ENCODE measurements around the gene ABCC11.
"Not testable (repeated sequence)": the region's sequence is repeated elsewhere in the genome, so short reads cannot be mapped to it uniquely, and the experiment has no call there.

ABCC11 gene

DNA sequence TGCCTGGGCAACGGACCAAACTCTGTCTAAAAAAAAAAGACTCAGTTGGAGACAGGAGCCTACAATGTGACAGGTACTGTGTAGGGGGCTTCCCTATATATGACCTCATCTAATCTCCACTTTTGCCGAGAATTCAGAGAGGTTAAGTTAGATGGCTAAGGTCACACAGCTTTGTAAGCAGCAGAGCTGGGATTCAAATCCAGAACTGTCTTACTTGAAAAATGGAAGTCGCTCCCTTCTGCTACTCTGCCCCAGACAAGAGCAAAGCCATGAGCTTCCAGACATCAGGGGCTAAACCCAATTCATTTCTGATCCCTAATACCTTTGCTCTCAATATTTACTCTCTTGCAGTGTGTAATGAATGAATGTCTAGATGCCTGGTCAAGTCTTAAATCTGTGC, 50.0 kb downstream of the ABCC11 start:
- Mint-ChIP-seq H3K4me3 (no peak overlapping the region), H3K27me3 (peaks cover 4% of the 10 kb centered on the region), H3K9me3 (no peaks in the 10 kb centered on the region), H3K36me3 (ENCODE audit: low read depth) (no peaks in the 10 kb centered on the region), H3K27ac (no peak overlapping the region), H3K4me1 (ENCODE audit: low read depth) (no peaks in the 10 kb centered on the region)

DNA sequence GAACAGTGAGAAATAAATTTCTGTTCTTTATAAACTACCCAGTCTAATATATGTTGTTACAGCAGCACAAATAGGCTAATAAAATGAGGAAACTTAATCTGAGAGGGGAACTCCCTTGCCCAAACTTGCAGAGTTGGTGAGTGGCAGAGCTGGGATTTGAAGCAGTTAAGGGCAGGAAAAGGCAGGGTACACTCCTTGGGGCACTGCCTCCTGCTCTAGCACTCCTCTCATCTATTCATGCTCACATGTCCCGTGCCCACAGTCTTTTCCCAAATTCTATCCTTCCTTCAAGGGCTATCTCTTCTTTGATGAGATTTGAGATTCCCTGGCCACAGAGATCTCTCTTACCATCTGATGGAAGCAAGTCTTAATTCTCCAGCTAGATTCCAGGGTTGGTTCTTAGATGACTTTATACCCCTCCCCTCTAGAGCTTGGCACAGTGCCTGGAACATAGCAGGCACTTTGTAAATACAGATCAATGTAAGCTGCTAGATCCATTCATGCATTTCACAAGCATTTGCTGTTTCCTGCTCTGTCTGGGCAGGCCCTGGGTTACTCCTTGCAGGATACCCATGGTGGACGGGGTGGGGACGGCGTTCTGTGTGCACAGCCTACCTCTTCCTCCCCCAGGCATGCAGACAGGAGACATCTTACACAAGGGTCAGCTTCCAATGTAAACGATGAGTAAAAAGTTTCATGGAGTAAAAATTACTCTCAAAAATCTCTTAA, 52.3 kb downstream of the ABCC11 start:
- Mint-ChIP-seq H3K4me3 (no peak overlapping the region), H3K36me3 (ENCODE audit: low read depth) (no peaks in the 10 kb centered on the region), H3K4me1 (ENCODE audit: low read depth) (no peaks in the 10 kb centered on the region), H3K9me3 (no peaks in the 10 kb centered on the region), H3K27me3 (peaks cover 6% of the 10 kb centered on the region), H3K27ac (no peak overlapping the region)

DNA sequence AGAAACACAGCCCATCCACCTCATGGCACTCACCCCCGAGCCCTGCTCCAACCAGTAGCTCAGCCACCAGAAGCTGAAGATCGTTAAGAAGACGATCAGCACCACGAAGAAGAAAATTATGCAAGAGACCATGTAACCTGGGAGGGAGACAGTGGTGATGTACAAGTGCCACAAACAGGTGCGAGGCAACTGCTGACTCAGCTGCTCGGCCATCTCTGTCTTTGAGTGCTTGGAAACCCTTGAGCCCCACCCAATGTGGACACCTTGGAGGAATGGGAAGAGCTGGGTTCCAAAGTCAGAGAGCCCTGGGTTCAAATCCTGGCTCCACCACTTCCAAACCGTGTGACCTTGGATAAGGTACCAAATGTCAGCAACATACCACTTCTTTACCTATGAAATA, 53.5 kb downstream of the ABCC11 start:
- Mint-ChIP-seq H3K36me3 (ENCODE audit: low read depth) (no peaks in the 10 kb centered on the region), H3K4me3 (no peak overlapping the region), H3K27me3 (peaks cover 8% of the 10 kb centered on the region), H3K27ac (no peak overlapping the region), H3K4me1 (ENCODE audit: low read depth) (no peaks in the 10 kb centered on the region), H3K9me3 (no peaks in the 10 kb centered on the region)

DNA sequence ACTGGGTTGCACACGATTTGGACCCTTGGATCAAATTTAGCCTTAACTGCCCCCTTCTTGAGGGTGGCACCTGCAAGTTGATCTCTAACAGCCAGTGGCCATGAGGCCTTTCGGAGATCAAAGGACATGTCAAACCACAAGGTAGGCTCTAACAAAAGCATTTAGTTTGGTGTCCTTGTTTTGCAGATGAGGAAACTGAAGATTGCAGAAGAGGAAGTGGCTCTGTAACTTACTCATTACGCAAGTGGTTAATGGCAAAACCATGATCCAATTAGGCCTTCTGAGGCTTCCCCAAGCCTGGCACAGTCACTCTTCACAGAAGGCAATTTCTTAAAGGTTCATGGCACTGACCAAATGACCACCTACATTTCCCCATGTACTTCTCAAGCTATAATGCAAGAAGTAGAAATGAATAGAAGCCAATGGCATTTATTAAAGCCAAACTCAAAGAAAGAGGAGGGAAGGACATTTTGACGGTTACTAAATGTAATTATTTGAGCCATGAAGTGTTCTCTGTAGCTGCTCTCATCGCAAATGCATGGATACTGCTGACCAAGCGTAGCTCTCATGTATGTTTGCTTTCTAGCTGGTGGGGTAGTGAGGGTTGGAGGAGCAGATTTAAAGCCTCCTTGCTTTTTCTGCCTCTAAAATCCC, 58.8 kb downstream of the ABCC11 start:
- Mint-ChIP-seq H3K27ac (no peak overlapping the region), H3K4me3 (no peak overlapping the region), H3K9me3 (no peaks in the 10 kb centered on the region), H3K4me1 (ENCODE audit: low read depth) (peaks cover 13% of the 10 kb centered on the region), H3K27me3 (peaks cover 6% of the 10 kb centered on the region), H3K36me3 (ENCODE audit: low read depth) (no peaks in the 10 kb centered on the region)

DNA sequence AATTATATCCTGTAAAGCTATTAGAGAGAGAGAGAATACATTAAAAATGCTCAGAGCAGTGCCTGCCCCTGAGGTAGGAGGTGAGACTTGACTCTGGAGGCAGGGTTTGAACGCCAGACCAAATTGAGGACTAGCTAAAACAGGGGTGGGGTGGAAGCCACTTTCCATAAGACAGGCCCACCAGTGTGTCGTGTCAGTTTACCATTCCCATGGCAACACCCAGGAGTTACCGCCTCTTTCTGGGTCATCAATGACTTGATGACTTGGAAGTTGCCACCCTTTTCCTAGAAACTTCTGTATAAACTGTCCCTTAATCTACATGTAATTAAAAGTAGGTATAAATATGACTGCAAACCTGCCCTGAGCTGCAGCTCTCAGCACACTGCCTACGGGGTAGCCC, 59.6 kb downstream of the ABCC11 start:
- H3K36me3 Mint-ChIP-seq (ENCODE audit: low read depth): no peaks in the 10 kb centered on the region
- peaks cover 13% of the 10 kb centered on the region for H3K4me1 Mint-ChIP-seq (ENCODE audit: low read depth)
- H3K4me3 Mint-ChIP-seq: no peak overlapping the region
- no peaks in the 10 kb centered on the region for H3K9me3 Mint-ChIP-seq
- H3K27ac Mint-ChIP-seq: no peak overlapping the region
- peaks cover 6% of the 10 kb centered on the region for H3K27me3 Mint-ChIP-seq

DNA sequence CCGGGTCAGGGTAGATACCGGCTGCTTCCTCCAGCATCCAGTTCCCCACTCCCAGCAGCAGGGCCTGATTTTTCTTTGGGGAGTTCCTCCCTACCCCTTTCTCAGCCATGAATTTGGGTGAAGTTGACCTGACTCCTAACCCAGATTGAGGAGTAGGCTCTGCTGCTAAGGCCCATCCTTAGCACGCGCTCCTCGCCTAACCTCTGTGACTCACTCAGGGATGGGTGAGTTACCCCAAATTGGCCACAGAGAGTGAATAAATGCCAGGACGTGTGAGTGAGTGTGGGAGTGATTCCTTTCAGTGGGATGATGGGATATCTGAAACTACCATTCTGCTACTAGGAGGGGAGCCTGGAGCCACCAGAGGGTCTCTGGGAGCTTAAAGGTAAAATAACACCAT, 62.7 kb downstream of the ABCC11 start:
- Mint-ChIP-seq H3K36me3 (ENCODE audit: low read depth) (no peaks in the 10 kb centered on the region), H3K27ac (no peak overlapping the region), H3K27me3 (peaks cover 6% of the 10 kb centered on the region), H3K4me3 (no peak overlapping the region), H3K9me3 (no peaks in the 10 kb centered on the region), H3K4me1 (ENCODE audit: low read depth) (peaks cover 13% of the 10 kb centered on the region)

DNA sequence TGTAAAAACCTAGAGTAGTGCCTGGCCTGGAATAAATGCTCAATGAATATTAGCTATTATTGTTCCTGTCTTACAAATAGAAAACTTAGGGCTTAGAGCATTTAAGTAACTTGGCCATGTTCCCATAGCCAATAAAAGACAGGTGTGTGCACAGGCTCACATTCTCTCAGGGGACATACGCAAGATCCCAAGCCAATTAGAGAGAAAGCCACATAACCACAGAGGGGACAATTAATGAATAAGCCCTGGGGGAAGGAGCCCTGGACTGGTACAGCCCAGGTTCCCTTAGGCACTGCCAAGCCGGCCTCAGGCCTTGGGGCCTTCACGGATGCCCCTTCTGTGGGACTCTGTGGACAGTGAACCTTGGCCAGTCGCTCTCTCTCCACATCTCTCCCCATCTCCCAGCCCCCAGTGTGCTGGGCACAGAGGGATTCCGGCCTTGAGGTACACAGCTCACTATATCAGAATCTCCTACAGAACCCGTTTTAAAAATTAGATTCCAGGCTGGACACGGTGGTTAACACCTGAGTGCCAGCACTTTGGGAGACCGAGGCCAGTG, 64.3 kb downstream of the ABCC11 start:
- Mint-ChIP-seq H3K4me3 (no peak overlapping the region), H3K27me3 (peaks cover 6% of the 10 kb centered on the region), H3K27ac (no peak overlapping the region), H3K9me3 (no peaks in the 10 kb centered on the region), H3K4me1 (ENCODE audit: low read depth) (peaks cover 13% of the 10 kb centered on the region), H3K36me3 (ENCODE audit: low read depth) (no peaks in the 10 kb centered on the region)

DNA sequence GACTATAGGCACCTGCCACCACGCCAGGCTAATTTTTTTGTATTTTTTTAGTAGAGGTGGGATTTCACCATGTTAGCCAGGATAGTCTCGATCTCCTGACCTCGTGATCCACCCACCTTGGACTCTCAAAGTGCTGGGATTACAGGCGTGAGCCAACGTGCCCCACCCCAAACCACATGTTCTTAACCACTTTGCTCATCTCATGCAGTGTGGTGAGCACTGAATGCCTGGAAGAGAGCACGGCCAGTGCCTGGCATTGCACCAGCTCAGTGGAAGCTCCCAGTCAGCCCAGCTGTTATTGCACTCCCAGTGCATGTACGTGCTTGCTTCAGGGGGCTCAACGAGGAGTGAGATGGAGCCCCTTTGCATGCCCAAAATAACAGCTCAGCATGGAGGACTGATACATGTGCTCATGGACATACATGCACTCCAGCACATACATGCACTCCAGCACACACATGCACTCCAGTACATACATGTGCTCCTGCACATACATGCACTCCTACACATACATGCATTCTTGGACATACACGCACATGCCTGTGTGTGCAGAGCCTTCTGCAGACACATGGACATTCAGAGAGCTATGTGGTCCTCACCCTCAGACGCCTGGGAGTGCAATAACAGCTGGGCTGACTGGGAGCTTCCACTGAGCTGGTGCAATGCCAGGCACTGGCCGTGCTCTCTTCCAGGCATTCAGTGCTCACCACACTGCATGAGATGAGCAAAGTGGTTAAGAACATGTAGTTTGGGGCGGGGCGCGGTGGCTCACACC, 65.4 kb downstream of the ABCC11 start:
- H3K27ac Mint-ChIP-seq; H3K4me3 Mint-ChIP-seq; H3K9me3 Mint-ChIP-seq; H3K36me3 Mint-ChIP-seq (ENCODE audit: low read depth): not testable (repeated sequence)
- Mint-ChIP-seq H3K4me1 (ENCODE audit: low read depth) (peaks cover 13% of the 10 kb centered on the region), H3K27me3 (peaks cover 11% of the 10 kb centered on the region)

DNA sequence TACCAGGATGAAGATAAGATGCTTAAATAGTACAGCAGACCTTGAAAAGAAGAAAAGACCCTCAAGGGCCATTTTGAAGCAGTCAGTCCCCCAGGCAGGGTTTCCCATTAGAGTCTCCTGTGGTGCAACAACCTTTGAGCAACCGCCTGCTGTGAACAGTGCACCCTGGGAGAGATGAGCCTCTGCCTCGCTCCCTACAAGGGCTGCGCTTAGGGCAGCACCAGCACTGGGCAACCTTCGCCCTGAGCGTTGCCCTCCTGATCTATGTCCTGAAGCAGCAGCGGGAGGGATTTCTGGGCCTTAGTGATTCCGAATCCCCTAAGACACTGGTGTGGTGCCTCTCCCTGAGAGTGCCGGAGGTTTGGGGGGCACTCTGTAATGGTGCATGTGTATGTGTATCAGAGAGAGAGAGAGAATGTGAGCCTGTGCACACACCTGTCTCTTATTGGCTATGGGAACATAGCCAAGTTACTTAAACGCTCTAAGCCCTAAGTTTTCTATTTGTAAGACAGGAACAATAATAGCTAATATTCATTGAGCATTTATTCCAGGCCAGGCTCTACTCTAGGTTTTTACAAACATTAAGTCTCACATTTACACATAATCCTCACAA, 66.4 kb downstream of the ABCC11 start:
- no peak overlapping the region for H3K4me3 Mint-ChIP-seq
- H3K27me3 Mint-ChIP-seq: peaks cover 15% of the 10 kb centered on the region
- H3K9me3 Mint-ChIP-seq: no peaks in the 10 kb centered on the region
- no peak overlapping the region for H3K27ac Mint-ChIP-seq
- peaks cover 13% of the 10 kb centered on the region for H3K4me1 Mint-ChIP-seq (ENCODE audit: low read depth)
- no peaks in the 10 kb centered on the region for H3K36me3 Mint-ChIP-seq (ENCODE audit: low read depth)

DNA sequence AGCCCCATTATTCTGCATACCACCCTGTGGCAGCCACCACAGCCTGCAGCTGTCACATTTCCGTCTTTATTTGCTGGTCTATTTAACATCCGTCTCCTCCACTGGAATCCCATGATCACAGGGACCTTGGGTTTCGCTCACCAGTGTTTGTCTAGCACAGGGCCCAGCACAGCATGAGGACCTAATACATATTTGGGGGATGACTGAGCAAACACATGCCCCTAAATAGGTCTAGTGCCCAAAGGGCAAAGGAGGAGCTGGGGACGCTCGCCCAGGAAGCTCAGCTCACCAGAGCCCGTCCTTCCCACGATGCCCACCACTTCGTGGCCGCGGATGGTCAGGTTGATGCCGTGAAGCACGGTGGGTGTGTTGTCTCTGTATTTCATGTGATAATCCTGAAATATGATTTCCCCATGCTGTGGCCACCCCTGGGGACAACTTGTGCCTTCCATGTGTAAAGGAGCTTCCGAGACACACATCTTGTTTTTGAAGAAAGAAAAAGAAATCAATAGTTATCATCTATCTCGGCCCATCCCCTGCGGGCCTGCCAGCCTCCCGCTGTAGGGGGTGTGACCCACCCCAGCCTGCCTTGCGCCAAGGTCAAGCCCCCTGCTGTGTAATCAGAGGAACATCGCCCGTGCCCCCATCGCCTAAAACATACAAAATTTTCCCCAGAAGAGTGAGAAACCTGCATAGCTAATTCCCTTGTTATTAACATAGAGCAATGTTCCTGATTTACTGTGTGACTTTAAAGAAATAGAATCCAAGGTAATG, 70.5 kb downstream of the ABCC11 start:
- no peak overlapping the region for H3K27ac Mint-ChIP-seq
- H3K4me3 Mint-ChIP-seq: no peak overlapping the region
- no peaks in the 10 kb centered on the region for H3K9me3 Mint-ChIP-seq
- H3K27me3 Mint-ChIP-seq: peaks cover 15% of the 10 kb centered on the region
- H3K36me3 Mint-ChIP-seq (ENCODE audit: low read depth): no peaks in the 10 kb centered on the region
- no peaks in the 10 kb centered on the region for H3K4me1 Mint-ChIP-seq (ENCODE audit: low read depth)

DNA sequence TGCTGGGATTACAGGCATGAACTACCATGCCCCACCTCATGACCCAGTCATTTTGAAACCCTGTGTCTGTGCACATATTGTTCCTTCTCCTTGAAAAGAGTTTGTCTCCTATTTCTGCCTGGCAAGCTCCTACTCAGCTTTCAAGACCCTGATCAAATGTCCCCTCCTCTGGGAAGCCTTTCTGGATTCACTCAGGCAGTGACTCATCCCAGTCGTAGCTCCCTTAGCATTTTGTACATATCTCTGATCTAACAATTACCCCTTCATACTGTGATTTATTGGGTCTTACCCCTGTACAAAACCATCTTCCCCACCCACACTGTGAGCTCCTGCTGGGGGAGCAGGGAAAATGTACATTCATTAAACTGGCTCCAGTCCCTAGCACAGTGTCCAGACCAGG, 73.5 kb downstream of the ABCC11 start:
- Mint-ChIP-seq H3K9me3 (no peaks in the 10 kb centered on the region), H3K27me3 (peaks cover 12% of the 10 kb centered on the region), H3K4me3 (no peak overlapping the region), H3K4me1 (ENCODE audit: low read depth) (no peaks in the 10 kb centered on the region), H3K36me3 (ENCODE audit: low read depth) (no peaks in the 10 kb centered on the region), H3K27ac (no peak overlapping the region)

DNA sequence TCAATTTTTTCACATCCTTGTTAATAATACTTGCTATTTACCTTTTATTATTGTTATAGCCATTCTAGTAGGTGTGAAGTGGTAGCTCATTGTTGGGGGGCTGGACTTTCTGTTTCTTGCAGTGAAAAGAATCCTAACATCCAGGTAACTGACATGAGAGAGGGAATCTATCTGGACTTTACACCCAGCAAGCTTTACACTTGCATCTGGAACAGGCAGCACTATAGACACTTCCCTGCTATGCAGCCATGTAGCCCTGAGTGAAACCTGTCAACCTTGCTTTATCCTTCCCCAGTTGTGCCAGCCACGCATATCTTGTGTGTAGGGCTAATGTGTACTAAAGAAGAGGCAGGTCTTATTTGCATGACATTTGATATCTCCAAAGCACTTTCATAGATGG, 74.7 kb downstream of the ABCC11 start:
- H3K27ac Mint-ChIP-seq: no peak overlapping the region
- no peaks in the 10 kb centered on the region for H3K4me1 Mint-ChIP-seq (ENCODE audit: low read depth)
- H3K36me3 Mint-ChIP-seq (ENCODE audit: low read depth): no peaks in the 10 kb centered on the region
- H3K9me3 Mint-ChIP-seq: no peaks in the 10 kb centered on the region
- no peak overlapping the region for H3K4me3 Mint-ChIP-seq
- H3K27me3 Mint-ChIP-seq: peaks cover 12% of the 10 kb centered on the region

DNA sequence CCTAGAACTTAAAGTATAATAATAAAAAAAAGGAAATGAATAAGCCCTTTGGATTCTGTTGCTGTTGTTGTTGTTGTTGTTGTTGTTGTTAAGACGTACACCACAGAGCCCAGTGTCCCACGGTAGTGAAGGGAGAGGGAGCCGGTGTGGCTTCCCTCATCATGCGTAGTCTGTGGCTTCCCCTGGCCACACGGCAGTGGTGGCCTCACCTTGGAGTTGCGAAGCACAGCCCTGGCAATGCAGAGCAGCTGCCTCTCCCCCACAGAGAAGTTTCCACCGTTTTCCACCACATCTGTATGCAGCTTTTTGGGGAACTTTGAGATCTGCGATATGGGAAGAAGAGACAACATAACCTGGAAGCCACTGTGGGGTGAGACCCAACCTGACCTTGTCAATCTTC, 77.4 kb downstream of the ABCC11 start:
- H3K4me3 Mint-ChIP-seq: no peak overlapping the region
- H3K27ac Mint-ChIP-seq: no peak overlapping the region
- no peaks in the 10 kb centered on the region for H3K36me3 Mint-ChIP-seq (ENCODE audit: low read depth)
- peaks cover 2% of the 10 kb centered on the region for H3K4me1 Mint-ChIP-seq (ENCODE audit: low read depth)
- H3K27me3 Mint-ChIP-seq: no peaks in the 10 kb centered on the region
- H3K9me3 Mint-ChIP-seq: no peaks in the 10 kb centered on the region

DNA sequence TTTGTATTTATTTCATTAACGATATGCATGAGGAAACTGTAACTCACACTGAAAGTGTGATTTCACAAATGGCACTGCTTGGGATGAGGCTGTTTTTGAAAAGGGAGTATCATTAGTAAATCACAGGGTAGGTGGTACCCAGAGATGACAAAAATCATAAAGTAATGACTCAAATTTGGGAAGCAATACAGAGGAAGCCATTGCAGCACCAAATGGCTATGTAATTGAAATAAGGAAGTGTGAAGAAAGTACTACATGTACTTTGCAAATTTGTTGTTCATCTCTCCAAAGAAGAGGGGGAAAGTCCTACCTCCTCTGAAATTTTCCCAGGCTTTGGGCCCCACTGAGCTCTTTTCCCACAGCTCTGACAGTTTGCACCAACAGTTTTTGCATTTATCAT, 79.3 kb downstream of the ABCC11 start:
- H3K4me1 Mint-ChIP-seq (ENCODE audit: low read depth): peaks cover 4% of the 10 kb centered on the region
- H3K9me3 Mint-ChIP-seq: no peaks in the 10 kb centered on the region
- H3K36me3 Mint-ChIP-seq (ENCODE audit: low read depth): no peaks in the 10 kb centered on the region
- peaks cover 2% of the 10 kb centered on the region for H3K27me3 Mint-ChIP-seq
- no peak overlapping the region for H3K4me3 Mint-ChIP-seq
- H3K27ac Mint-ChIP-seq: no peak overlapping the region
